Stimulated activated naive CD4-positive, alpha-beta T cell (primary cell): ENCODE measurements around the gene RAB8A.
"Not testable (repeated sequence)": the region's sequence is repeated elsewhere in the genome, so short reads cannot be mapped to it uniquely, and the experiment has no call there.

Experiments used
- DNase-seq, 6 experiments: peaks; one replicate each; lab custom pipeline; 2025; lab: John Stamatoyannopoulos, UW

The RAB8A gene

DNA sequence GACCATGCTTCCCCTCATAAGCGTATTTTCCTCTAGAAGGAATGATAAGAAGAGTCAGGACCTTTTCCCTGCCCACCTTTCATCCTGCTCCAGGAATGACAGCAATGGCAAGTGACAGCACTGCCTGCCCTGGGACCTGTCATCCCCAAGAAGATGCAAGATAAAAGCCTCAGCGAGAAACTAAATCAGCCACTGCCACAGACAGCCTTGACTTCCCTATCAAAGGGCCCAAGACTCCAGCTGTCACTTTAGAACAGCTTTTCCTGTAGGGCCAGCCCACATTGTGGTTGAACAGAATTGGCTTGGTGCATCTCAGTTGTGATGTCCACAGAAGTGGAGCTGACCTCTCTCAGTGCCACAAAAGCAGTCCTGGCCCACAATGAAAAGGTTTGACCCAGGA lies 1.1 kb downstream of the RAB8A start:
- no peak for DNase-seq

DNA sequence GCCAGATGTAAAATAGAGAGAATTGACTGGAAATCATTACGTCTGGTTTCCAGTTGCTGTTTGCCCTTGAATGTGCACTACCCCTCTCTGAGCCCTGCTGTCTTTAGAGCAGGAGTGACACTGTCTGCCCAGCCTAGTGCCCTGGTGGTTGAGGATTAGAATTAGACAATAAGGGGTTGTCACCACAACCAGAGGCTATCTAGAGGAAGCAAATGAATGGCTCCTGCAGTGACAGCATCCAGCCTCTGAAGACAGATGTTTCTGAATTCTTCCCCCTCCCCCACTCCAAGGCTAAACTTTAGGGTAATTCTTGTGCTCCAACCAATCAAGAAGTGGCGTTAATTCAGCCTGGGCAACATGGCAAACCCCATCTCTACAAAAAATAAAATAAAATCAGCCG lies 2.0 kb downstream of the RAB8A start:
- DNase-seq, result no peak

- DNase-seq, result no peak
Observed at GRCh38 chr19:16115301-16116039, 3.8 kb downstream of the RAB8A start.

DNA sequence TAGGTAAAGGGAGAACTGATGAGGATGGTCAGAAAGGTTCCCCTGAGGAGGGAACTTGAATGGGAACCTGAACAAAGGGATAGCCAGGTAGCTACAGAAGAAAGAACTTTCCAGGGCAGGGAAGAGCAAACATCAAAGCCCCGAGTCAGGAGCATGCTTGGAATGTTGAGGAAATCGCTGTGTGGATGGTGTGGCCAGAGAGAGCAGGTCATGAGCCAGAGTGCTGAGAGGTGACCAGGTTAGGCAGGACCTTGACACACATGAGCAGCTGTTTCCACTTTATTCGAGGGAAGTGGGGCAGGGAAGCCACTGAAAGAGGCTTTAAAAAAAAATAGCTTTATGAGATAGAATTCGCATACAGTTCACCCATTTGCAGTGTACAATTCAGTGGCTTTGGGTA lies 4.4 kb downstream of the RAB8A start:
- DNase-seq, result no peak

DNA sequence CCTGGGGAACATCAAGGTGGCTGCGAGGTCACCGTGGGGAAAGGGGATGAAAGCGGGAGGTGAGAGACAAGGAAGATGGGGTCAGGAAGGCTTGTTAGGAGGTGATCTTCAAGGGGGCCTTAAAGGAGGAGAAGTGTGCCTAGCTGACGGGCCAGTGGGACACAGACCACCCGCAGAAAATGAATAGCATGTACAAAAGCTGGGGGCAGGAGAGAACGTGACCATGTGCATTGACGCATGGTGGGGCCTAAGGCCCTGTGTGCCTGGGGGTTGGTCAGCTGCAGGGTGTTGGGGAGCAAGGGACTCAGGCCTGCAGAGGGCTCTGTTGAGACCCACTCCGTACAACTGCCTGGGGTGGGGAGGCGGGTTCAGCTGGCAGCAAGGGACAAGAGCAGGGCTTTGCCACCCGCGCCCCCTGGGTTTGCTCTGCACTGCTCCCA lies 5.9 kb downstream of the RAB8A start:
- DNase-seq, result no peak

- no peak for DNase-seq
Observed at GRCh38 chr19:16118489-16119033, 6.9 kb downstream of the RAB8A start.

- not testable (repeated sequence) for DNase-seq
Observed at GRCh38 chr19:16119075-16119857, 7.6 kb downstream of the RAB8A start.

GRCh38 chr19:16121141-16121540 lies 9.5 kb downstream of the RAB8A start:
- DNase-seq, result no peak

GRCh38 chr19:16121967-16122366 lies 10.3 kb downstream of the RAB8A start:
- DNase-seq, result no peak

GRCh38 chr19:16124953-16125352 lies 13.3 kb downstream of the RAB8A start:
- no peak for DNase-seq

GRCh38 chr19:16125737-16126495 lies 14.2 kb downstream of the RAB8A start:
- no peak for DNase-seq

GRCh38 chr19:16127080-16127479 lies 15.4 kb downstream of the RAB8A start:
- no peak for DNase-seq

GRCh38 chr19:16127776-16128371 lies 16.2 kb downstream of the RAB8A start:
- DNase-seq, result no peak

GRCh38 chr19:16131648-16132047 lies 20.0 kb downstream of the RAB8A start:
- DNase-seq, result no peak

GRCh38 chr19:16133818-16134217 lies 22.1 kb downstream of the RAB8A start:
- no peak for DNase-seq

GRCh38 chr19:16134510-16134909 lies 22.8 kb downstream of the RAB8A start:
- DNase-seq, result no peak

DNA sequence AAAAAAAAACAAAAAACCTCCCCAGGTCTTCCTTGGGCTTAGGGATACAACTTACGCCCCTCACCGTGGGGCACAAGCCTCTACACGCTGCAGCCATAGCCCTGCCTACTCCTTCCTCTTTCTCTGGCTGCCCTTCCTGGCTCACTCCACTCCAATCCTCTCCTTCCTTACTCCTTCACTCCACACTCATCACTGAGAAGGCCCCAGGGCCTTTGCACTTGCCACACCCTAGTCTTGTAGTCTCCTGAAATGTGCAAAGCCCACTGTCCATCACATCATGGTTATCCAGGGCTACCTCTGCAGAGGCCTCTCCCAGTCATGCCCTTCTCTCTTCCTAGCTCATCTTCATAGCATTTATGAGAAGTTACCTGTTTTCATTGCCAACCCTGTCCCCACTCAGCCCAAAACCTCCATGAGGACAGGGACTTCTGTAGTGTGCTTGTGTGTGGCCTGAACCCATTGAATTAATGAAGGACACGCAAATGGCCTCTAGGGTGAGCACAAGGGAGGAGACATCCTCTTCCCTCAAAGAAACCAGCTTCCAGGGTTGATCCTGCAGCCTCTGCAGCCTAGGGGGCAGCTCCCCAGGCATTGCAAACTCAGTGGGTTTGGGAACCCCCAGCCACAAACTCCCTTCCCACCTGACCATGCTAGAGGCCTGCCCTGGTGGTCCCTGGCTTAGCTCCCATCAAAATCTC lies 23.9 kb downstream of the RAB8A start:
- no peak for DNase-seq

GRCh38 chr19:16136185-16136999 lies 24.7 kb downstream of the RAB8A start:
- no peak for DNase-seq

DNA sequence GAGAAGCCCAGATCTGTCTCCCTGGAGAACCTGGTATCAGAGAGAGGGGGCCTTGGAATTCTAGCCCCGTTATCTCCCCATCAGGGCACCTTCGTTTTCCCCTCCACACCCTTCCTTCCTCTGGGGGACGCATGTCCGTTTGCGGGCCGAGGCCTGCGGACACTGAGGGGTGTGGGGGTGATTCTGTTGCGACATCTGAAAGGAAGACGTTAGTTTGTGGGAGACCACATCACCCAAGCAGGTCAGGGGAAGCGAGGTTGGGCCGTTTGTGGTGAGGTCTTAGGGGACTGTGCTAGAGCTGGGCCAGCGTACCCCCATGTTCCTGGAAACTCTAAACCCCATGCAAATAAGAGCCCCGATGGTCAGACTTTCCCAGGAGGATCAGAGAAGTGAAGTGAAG lies 28.1 kb downstream of the RAB8A start:
- no peak for DNase-seq

- DNase-seq, result no peak
Observed at GRCh38 chr19:16141043-16141442, 29.4 kb downstream of the RAB8A start.
